Measurements from ENCODE around the gene ALDH1L2. TPM values are rescaled to one million over a fixed set of nuclear protein-coding genes. Genes with fewer than 3 reads are reported as not detected.

The ALDH1L2 gene
- total and polyA plus RNA-seq, 4 donors: 0.03 to 0.25 (median 0.15) TPM

DNA sequence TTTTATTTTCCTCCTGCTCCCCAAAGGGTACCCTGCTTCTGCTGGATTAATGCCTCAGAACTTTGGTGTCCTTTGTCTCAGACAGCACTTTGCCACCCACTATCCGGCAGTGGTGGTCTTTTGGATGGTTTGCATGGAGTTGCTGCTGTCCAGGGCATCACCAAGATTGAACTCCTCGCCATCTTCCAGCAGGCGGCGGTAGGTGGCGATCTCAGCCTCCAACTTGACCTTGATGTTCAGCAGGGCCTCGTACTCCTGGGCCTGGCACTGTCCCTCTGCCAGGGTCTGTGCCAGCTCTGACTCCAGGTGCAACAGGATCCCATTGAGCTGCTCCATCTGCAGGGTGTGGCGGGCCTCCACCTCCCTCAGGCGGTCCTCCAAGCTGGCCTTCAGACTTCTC lies 107.6 kb downstream of the ALDH1L2 start:
- WGBS: 85% methylated on average over 8 of the region's 8 CpGs
- Histone ChIP-seq H3K27ac (ENCODE audit: low read depth in 1 of 2, low read length in 2 of 2) (no peak overlapping the region), H3K4me3 (ENCODE audit: low read depth in 1 of 3, low read length in 3 of 3) (no peak overlapping the region), H3K36me3 (ENCODE audit: control insufficient read depth in 4 of 4, insufficient read depth in 3 of 4, low read depth in 1 of 4, low read length in 3 of 4) (no peaks in the 10 kb centered on the region), H3K4me1 (ENCODE audit: control insufficient read depth in 4 of 4, insufficient read depth in 4 of 4, low read length in 3 of 4) (no peaks in the 10 kb centered on the region), H3K9me3 (ENCODE audit: control insufficient read depth in 4 of 4, low read length in 3 of 4) (no peaks in the 10 kb centered on the region), H3K27me3 (ENCODE audit: control insufficient read depth in 4 of 4, insufficient read depth in 4 of 4, low read length in 3 of 4) (no peaks in the 10 kb centered on the region), H3K9ac (ENCODE audit: low read depth in 1 of 2, low read length in 2 of 2) (no peak overlapping the region)
- TF ChIP-seq ZBTB33 (IDR thresholded peaks at IDR 0.05) (no peak), TAF1 (conservative IDR thresholded peaks at IDR 0.05) (no peak), RAD21 (IDR thresholded peaks at IDR 0.05) (no peak), FOXA1 (IDR thresholded peaks at IDR 0.05) (no peak)
- TF ChIP-seq, protein P1, sequence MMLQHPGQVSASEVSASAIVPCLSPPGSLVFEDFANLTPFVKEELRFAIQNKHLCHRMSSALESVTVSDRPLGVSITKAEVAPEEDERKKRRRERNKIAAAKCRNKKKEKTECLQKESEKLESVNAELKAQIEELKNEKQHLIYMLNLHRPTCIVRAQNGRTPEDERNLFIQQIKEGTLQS (IDR thresholded peaks at IDR 0.05): no peak
- DNase-seq (ENCODE audit: low spot score): no peak

GRCh38 chr12:104975587-104976343 lies 108.5 kb downstream of the ALDH1L2 start:
- Histone ChIP-seq H3K4me1 (ENCODE audit: control insufficient read depth in 4 of 4, insufficient read depth in 4 of 4, low read length in 3 of 4) (no peaks in the 10 kb centered on the region), H3K27me3 (ENCODE audit: control insufficient read depth in 4 of 4, insufficient read depth in 4 of 4, low read length in 3 of 4) (no peaks in the 10 kb centered on the region), H3K27ac (ENCODE audit: low read depth in 1 of 2, low read length in 2 of 2) (no peak overlapping the region), H3K9me3 (ENCODE audit: control insufficient read depth in 4 of 4, low read length in 3 of 4) (no peaks in the 10 kb centered on the region), H3K36me3 (ENCODE audit: control insufficient read depth in 4 of 4, insufficient read depth in 3 of 4, low read depth in 1 of 4, low read length in 3 of 4) (no peaks in the 10 kb centered on the region), H3K9ac (ENCODE audit: low read depth in 1 of 2, low read length in 2 of 2) (no peak overlapping the region), H3K4me3 (ENCODE audit: low read depth in 1 of 3, low read length in 3 of 3) (no peak overlapping the region)
- WGBS: 65% methylated on average over 4 of the region's 4 CpGs
- TF ChIP-seq FOXA2 (IDR thresholded peaks at IDR 0.05): no peak
- TF ChIP-seq MAX (IDR thresholded peaks at IDR 0.05): no peak
- no peak for TF ChIP-seq JUND (IDR thresholded peaks at IDR 0.05)
- no peak for TF ChIP-seq GABPA (IDR thresholded peaks at IDR 0.05 in 1 of 2, conservative IDR thresholded peaks at IDR 0.05 in 1 of 2)
- no peak for TF ChIP-seq CTCF (IDR thresholded peaks at IDR 0.05; ENCODE audit: low read depth, low read length, missing input control)
- no peak for TF ChIP-seq EGR1 (IDR thresholded peaks at IDR 0.05; ENCODE audit: low read depth in 2 of 2)
- DNase-seq (ENCODE audit: low spot score): no peak

- WGBS: 87% methylated on average over 7 of the region's 7 CpGs
- Histone ChIP-seq H3K36me3 (ENCODE audit: control insufficient read depth in 4 of 4, insufficient read depth in 3 of 4, low read depth in 1 of 4, low read length in 3 of 4) (no peaks in the 10 kb centered on the region), H3K27ac (ENCODE audit: low read depth in 1 of 2, low read length in 2 of 2) (no peak overlapping the region), H3K9me3 (ENCODE audit: control insufficient read depth in 4 of 4, low read length in 3 of 4) (no peaks in the 10 kb centered on the region), H3K27me3 (ENCODE audit: control insufficient read depth in 4 of 4, insufficient read depth in 4 of 4, low read length in 3 of 4) (no peaks in the 10 kb centered on the region), H3K4me3 (ENCODE audit: low read depth in 1 of 3, low read length in 3 of 3) (no peak overlapping the region), H3K4me1 (ENCODE audit: control insufficient read depth in 4 of 4, insufficient read depth in 4 of 4, low read length in 3 of 4) (no peaks in the 10 kb centered on the region), H3K9ac (ENCODE audit: low read depth in 1 of 2, low read length in 2 of 2) (no peak overlapping the region)
- no peak for TF ChIP-seq ZBTB33 (IDR thresholded peaks at IDR 0.05)
- TF ChIP-seq MAX (IDR thresholded peaks at IDR 0.05): peak; percentile 21
- no peak for TF ChIP-seq RAD21 (IDR thresholded peaks at IDR 0.05)
- DNase-seq (ENCODE audit: low spot score): no peak
These were observed 109.5 kb downstream of the ALDH1L2 start for GRCh38 chr12:104974626-104975290.
